Effector memory CD8-positive, alpha-beta T cell (primary cell): ENCODE results near the gene NFATC2.
"Not testable (repeated sequence)": the region's sequence is repeated elsewhere in the genome, so short reads cannot be mapped to it uniquely, and the experiment has no call there.

ENCODE experiments used
- ATAC-seq: fragments of 150-1000 bp; cut with Tn5 transposase; replicated peaks from 2 replicates; pipeline ENCODE4 v1.10.0; 2021; ENCODE audit warnings: mild to moderate bottlenecking, moderate library complexity
- DNase-seq, 3 experiments: peaks; one replicate each; pipeline ENCODE4 v3.0.0; 2021
- H3K27ac Mint-ChIP-seq, 2 donors: one replicate each; pipeline ENCODE4 v1.8.0; 2022; ENCODE audit warnings: mild to moderate bottlenecking in 2 of 2, mixed read lengths in 2 of 2, moderate library complexity in 2 of 2
- H3K27me3 Mint-ChIP-seq, 2 donors: one replicate each; pipeline ENCODE4 v1.8.0; 2022; ENCODE audit warnings: mixed read lengths in 2 of 2
- H3K36me3 Mint-ChIP-seq: one replicate; pipeline ENCODE4 v1.8.0; 2022; ENCODE audit warnings: mild to moderate bottlenecking, moderate library complexity, mixed read lengths; ENCODE audit not compliant: insufficient read depth
- H3K4me1 Mint-ChIP-seq, 2 donors: one replicate each; pipeline ENCODE4 v1.8.0; 2022; ENCODE audit warnings: low read depth in 2 of 2, mixed read lengths in 2 of 2
- H3K4me3 Mint-ChIP-seq, 2 donors: one replicate each; pipeline ENCODE4 v1.8.0; 2022; ENCODE audit warnings: mild to moderate bottlenecking in 2 of 2, mixed read lengths in 2 of 2, moderate library complexity in 2 of 2
- H3K9me3 Mint-ChIP-seq, 2 donors: one replicate each; pipeline ENCODE4 v1.8.0; 2022; ENCODE audit warnings: mixed read lengths in 2 of 2

Gene NFATC2

GRCh38 chr20:51470907-51471411, 71.6 kb downstream of the NFATC2 start:
- ATAC-seq (no peak), DNase-seq (no peak)
- Mint-ChIP-seq H3K27ac (peak overlapping the region; percentile 88 to 92), H3K27me3 (no peaks in the 10 kb centered on the region), H3K36me3 (peaks cover 70% of the 10 kb centered on the region), H3K4me3 (no peak overlapping the region), H3K4me1 (peaks cover 15 to 39% of the 10 kb centered on the region in 2 donors), H3K9me3 (no peaks in the 10 kb centered on the region)

- no peak for ATAC-seq
- Mint-ChIP-seq H3K4me1 (peaks cover 15 to 39% of the 10 kb centered on the region in 2 donors), H3K27me3 (no peaks in the 10 kb centered on the region), H3K9me3 (no peaks in the 10 kb centered on the region), H3K27ac (peak overlapping the region; percentile 88 to 92), H3K36me3 (peaks cover 69% of the 10 kb centered on the region), H3K4me3 (no peak overlapping the region)
- no peak for DNase-seq
These were observed 72.1 kb downstream of the NFATC2 start for GRCh38 chr20:51470499-51470820.

GRCh38 chr20:51469578-51470498, 72.7 kb downstream of the NFATC2 start:
- Mint-ChIP-seq H3K4me3 (no peak overlapping the region), H3K27ac (peak overlapping the region; percentile 88 to 92), H3K27me3 (no peaks in the 10 kb centered on the region), H3K4me1 (peaks cover 19 to 42% of the 10 kb centered on the region in 2 donors), H3K36me3 (peaks cover 66% of the 10 kb centered on the region), H3K9me3 (no peaks in the 10 kb centered on the region)
- no peak for DNase-seq
- no peak for ATAC-seq

- Mint-ChIP-seq H3K27me3 (no peaks in the 10 kb centered on the region), H3K27ac (peak overlapping the region; percentile 88 to 92), H3K9me3 (no peaks in the 10 kb centered on the region), H3K4me3 (no peak overlapping the region), H3K4me1 (peaks cover 21 to 50% of the 10 kb centered on the region in 2 donors), H3K36me3 (peaks cover 61% of the 10 kb centered on the region)
- no peak for ATAC-seq
- no peak for DNase-seq
These were observed 73.5 kb downstream of the NFATC2 start for GRCh38 chr20:51469046-51469445.

GRCh38 chr20:51468636-51469035, 73.9 kb downstream of the NFATC2 start:
- H3K27me3 Mint-ChIP-seq = no peaks in the 10 kb centered on the region
- peaks cover 59% of the 10 kb centered on the region for H3K36me3 Mint-ChIP-seq
- H3K4me3 Mint-ChIP-seq = no peak overlapping the region
- peaks cover 23 to 54% of the 10 kb centered on the region in 2 donors for H3K4me1 Mint-ChIP-seq
- ATAC-seq (no peak), DNase-seq (no peak)
- H3K27ac Mint-ChIP-seq = no peak overlapping the region
- H3K9me3 Mint-ChIP-seq = no peaks in the 10 kb centered on the region

GRCh38 chr20:51467956-51468626, 74.4 kb downstream of the NFATC2 start:
- DNase-seq = no peak
- peaks cover 26 to 58% of the 10 kb centered on the region in 2 donors for H3K4me1 Mint-ChIP-seq
- no peaks in the 10 kb centered on the region for H3K9me3 Mint-ChIP-seq
- peak overlapping the region; percentile 32 to 72 for H3K27ac Mint-ChIP-seq
- H3K4me3 Mint-ChIP-seq = no peak overlapping the region
- ATAC-seq = no peak
- H3K27me3 Mint-ChIP-seq = no peaks in the 10 kb centered on the region
- H3K36me3 Mint-ChIP-seq = peaks cover 59% of the 10 kb centered on the region

GRCh38 chr20:51463998-51464397, 78.5 kb downstream of the NFATC2 start:
- no peaks in the 10 kb centered on the region for H3K9me3 Mint-ChIP-seq
- peaks cover 23 to 45% of the 10 kb centered on the region in 2 donors for H3K4me1 Mint-ChIP-seq
- peak overlapping the region in 1 of 2 donors; percentile 60 for H3K4me3 Mint-ChIP-seq
- peak; percentile 24 for ATAC-seq
- H3K27ac Mint-ChIP-seq = peak overlapping the region; percentile 87 to 92
- DNase-seq = peak in 1 of 3 experiments; percentile 23
- H3K27me3 Mint-ChIP-seq = no peaks in the 10 kb centered on the region
- peaks cover 47% of the 10 kb centered on the region for H3K36me3 Mint-ChIP-seq

GRCh38 chr20:51463560-51463959, 79.0 kb downstream of the NFATC2 start:
- Mint-ChIP-seq H3K4me3 (peak overlapping the region in 1 of 2 donors; percentile 60), H3K4me1 (peaks cover 25 to 48% of the 10 kb centered on the region in 2 donors), H3K9me3 (no peaks in the 10 kb centered on the region), H3K27ac (peak overlapping the region; percentile 87 to 92), H3K27me3 (no peaks in the 10 kb centered on the region), H3K36me3 (peaks cover 50% of the 10 kb centered on the region)
- no peak for ATAC-seq
- no peak for DNase-seq

- peaks cover 22 to 48% of the 10 kb centered on the region in 2 donors for H3K4me1 Mint-ChIP-seq
- H3K9me3 Mint-ChIP-seq = no peaks in the 10 kb centered on the region
- DNase-seq (no peak), ATAC-seq (no peak)
- H3K36me3 Mint-ChIP-seq = peaks cover 57% of the 10 kb centered on the region
- peak overlapping the region in 1 of 2 donors; percentile 92 for H3K27ac Mint-ChIP-seq
- no peak overlapping the region for H3K4me3 Mint-ChIP-seq
- H3K27me3 Mint-ChIP-seq = no peaks in the 10 kb centered on the region
These were observed 79.8 kb downstream of the NFATC2 start for GRCh38 chr20:51462566-51463276.

GRCh38 chr20:51461846-51462245, 80.7 kb downstream of the NFATC2 start:
- not testable (repeated sequence) for H3K4me3 Mint-ChIP-seq
- Mint-ChIP-seq H3K36me3 (peaks cover 60% of the 10 kb centered on the region), H3K4me1 (peaks cover 27 to 53% of the 10 kb centered on the region in 2 donors)

GRCh38 chr20:51461306-51461705, 81.2 kb downstream of the NFATC2 start:
- no peak overlapping the region for H3K4me3 Mint-ChIP-seq
- no peak for ATAC-seq
- peak overlapping the region; percentile 49 to 81 for H3K27ac Mint-ChIP-seq
- H3K9me3 Mint-ChIP-seq = no peaks in the 10 kb centered on the region
- H3K4me1 Mint-ChIP-seq = peaks cover 30 to 56% of the 10 kb centered on the region in 2 donors
- H3K36me3 Mint-ChIP-seq = peaks cover 54% of the 10 kb centered on the region
- DNase-seq = no peak
- H3K27me3 Mint-ChIP-seq = no peaks in the 10 kb centered on the region

More at GRCh38 chr20:51461846-51462245, 80.7 kb downstream of the NFATC2 start:
- H3K9me3 Mint-ChIP-seq, ATAC-seq, DNase-seq, H3K27me3 Mint-ChIP-seq: not testable (repeated sequence)
- peak overlapping the region in 1 of 2 donors; percentile 49 for H3K27ac Mint-ChIP-seq

- no peak for DNase-seq
- peak overlapping the region; percentile 49 to 81 for H3K27ac Mint-ChIP-seq
- H3K36me3 Mint-ChIP-seq = peaks cover 49% of the 10 kb centered on the region
- H3K4me3 Mint-ChIP-seq = no peak overlapping the region
- peaks cover 30 to 51% of the 10 kb centered on the region in 2 donors for H3K4me1 Mint-ChIP-seq
- H3K9me3 Mint-ChIP-seq = no peaks in the 10 kb centered on the region
- peak; percentile 32 for ATAC-seq
- H3K27me3 Mint-ChIP-seq = no peaks in the 10 kb centered on the region
These were observed 81.8 kb downstream of the NFATC2 start for GRCh38 chr20:51460569-51461265.
